HG03378 (cell line): Measurements from ENCODE around the gene FAM20C.

Experiments
- ATAC-seq: cut with Tn5 transposase; IDR thresholded peaks from one replicate; pipeline ENCODE4 v1.9.1; 2021; ENCODE audit warnings: mild to moderate bottlenecking, moderate library complexity; ENCODE audit not compliant: unreplicated experiment

The FAM20C gene

DNA sequence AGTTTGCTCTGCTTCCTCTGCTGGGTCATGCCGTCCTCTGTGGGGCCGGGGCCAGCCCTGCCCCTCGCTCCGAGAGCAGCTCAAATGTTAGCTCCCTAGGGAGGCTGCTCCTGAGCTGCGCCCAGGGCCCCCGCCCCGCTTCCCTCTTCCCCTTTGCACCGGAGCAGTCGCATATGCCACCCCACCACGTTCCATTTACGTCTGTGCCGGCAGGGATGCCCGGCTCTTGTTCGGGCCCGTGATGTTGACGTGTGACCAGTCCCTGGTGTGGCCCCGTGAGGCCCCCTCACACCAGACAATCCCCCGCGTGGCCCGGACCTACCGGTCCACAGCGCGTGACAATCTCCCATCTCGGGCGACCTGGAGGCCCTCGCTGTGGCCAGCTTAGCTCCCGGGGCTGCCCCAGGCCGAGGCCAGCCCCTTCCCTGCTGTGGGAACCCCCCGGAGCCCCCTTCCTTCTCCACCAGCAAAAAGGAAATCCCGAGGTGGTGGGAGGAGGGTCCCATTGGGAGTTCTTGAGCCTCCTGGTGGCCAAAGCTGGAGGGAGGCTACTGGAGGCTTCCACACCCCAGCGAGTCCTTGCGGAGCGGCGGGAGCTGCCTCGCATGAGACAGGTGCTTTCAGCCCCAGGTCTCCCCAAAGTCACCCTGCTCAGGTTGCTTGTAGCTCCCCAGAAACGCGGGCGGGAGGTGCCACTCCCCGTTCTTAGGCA is 15.2 kb downstream of the FAM20C start:
- no peak for ATAC-seq

GRCh38 chr7:208130-208673 is 15.8 kb downstream of the FAM20C start:
- ATAC-seq, result no peak

GRCh38 chr7:208816-209215 is 16.4 kb downstream of the FAM20C start:
- no peak for ATAC-seq

DNA sequence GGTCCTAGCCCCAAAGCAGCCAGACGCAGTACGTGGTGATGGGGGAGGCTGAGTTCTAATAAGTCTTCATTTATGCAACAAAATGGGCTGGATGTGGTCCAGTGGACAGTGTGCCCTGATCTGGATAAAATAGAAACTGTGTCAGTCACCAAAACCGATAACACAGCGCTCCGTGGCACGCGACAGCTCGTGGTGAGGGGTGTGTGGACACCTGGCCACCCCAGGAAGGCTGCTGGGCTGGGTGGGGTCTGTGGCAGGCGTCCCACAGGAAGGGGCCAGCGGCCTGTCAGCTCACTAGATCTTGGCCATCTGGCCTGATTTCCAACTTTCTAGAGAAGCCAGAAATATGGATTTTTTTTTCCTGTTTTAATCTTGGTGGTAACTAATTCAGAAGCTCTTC is 17.0 kb downstream of the FAM20C start:
- no peak for ATAC-seq

DNA sequence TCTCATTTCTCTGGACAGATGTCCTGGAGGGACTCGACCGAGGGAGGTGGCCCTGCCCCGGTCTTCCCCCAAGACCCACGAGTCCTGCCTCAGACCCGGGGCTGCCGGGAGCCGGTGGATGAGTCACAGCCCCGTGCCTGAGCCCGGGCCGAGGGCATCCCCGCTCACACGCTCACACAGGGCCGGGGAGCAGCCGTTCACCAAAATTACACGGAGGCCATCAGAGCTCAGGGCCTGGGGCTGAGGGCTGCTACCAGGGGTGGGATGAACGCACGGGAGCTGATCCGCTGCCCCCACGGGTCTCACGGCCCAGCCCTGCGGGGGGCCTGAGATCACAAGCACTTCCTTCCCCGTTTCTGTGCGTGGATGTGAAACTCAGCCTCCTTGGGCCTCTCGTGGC is 17.5 kb downstream of the FAM20C start:
- ATAC-seq, result no peak

- no peak for ATAC-seq
These were observed 18.1 kb downstream of the FAM20C start for GRCh38 chr7:210401-210925.

DNA sequence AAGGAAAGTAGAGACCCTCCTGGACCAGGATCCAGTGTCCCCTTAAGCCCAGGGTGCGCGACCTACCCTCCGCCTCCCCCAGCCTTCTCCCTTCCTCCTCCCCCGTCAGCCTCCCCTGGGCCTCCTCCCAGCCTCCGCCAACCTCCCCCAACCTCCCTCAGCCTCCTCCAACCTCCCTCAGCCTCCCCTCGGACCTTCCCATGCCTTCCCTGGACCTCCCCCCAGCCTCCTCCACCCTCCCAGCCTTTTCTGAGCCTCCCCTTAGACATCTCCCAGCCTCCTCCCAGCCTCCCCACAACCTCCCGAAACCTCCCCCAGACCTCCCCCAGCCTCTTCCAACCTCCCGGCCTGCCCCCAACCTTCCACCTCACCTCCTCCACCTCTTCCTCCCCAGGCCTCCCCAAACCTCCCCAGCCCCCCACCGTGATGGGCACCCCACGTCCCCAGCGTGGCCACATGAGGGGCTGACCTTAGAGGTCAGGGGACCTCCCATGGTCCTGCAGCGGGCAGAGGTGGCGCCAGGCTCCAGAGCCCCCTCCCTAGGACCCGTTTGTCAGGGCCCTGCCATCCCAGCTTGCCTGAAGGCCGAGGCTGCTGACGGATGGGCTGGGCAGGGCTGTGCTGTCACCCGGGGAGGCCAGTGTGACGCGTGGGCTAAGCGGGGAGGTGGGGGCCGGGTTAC is 18.8 kb downstream of the FAM20C start:
- ATAC-seq, result no peak

DNA sequence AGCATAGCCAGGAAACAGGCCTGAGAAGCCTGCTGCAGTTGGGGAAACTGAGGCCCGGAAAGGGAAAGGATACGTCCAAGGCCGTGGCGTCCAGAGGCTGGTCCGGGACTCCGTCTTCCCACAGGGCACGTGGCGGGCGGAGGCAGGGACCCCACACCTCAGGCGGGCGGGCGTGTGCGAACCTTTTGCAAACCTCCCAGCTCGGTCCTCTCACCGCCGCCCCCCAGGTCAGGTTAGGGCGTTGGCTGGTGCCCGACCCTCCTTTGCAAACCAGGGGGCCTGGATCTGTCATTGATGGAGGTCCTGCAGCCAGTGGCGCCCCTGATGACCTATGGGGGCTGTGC is 19.3 kb downstream of the FAM20C start:
- ATAC-seq, result no peak

GRCh38 chr7:212754-213153 is 20.4 kb downstream of the FAM20C start:
- no peak for ATAC-seq

DNA sequence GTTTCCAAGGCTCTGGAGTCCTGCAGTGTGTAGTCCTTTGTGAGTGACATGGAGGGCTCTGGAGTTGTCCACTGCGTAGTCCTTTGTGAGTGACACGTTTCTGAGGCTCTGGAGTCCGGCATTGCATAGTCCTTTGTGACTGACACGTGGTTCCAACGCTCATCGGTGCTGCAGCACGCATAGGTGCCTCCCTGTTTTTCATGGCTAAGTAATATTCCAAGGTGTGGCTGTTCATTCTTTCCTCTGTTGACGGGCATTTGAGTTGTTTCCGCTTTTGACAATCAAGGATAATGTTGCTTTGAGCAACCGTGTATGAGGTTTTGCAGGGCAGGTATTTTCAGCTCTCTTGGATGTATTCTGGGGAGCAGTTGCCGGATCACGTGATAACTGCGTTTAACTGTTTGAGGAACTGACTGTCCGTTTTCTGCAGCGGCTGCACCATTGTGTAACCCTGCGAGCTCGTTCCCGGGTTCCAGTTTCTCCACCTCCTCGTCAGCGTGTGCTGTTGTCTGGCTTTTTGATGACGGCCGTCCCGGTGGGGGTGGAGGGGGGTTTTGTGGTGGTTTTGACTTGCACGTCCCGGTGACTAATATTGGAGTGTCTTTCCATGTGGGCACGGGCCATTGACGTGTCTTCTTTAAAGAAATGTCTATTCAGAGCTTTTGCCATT is 21.1 kb downstream of the FAM20C start:
- ATAC-seq, result no peak

DNA sequence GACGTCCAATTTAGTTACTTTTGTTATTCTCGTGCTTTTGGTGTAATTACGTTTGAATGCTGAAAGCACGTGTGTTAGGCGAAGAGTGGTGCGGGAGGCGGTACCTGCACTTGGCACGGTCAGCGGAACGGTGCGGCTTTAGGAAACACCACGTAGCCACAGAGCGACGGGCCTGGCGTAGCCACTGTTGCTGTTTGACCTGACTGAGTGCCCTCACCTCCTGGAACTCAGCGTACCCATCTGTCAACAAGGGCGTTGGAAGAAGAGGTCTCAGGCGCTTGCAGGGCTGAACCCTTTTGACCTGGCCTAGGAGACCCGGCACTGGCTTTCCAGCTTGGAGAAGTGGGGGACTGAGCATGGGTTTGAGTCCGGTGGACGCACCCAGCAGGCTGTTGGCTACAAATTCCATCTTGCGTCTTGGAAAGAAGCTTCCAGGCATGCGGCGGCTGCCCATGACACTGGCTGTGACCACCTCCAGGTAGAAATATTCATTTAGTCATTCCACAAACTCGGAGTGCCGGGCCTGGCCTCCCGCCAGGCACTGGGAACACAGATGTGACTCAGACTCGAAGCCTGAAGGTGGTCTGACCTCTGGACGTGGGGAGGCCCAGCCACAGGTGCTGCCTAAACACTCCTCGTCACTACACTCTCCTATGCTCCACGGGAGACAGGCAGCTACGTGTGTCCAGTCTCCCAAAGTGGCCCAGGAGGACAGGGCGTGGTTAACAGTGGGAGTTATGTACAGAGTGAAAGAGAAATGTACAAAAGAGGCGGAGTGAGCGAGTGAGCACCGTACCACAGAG is 22.2 kb downstream of the FAM20C start:
- no peak for ATAC-seq

DNA sequence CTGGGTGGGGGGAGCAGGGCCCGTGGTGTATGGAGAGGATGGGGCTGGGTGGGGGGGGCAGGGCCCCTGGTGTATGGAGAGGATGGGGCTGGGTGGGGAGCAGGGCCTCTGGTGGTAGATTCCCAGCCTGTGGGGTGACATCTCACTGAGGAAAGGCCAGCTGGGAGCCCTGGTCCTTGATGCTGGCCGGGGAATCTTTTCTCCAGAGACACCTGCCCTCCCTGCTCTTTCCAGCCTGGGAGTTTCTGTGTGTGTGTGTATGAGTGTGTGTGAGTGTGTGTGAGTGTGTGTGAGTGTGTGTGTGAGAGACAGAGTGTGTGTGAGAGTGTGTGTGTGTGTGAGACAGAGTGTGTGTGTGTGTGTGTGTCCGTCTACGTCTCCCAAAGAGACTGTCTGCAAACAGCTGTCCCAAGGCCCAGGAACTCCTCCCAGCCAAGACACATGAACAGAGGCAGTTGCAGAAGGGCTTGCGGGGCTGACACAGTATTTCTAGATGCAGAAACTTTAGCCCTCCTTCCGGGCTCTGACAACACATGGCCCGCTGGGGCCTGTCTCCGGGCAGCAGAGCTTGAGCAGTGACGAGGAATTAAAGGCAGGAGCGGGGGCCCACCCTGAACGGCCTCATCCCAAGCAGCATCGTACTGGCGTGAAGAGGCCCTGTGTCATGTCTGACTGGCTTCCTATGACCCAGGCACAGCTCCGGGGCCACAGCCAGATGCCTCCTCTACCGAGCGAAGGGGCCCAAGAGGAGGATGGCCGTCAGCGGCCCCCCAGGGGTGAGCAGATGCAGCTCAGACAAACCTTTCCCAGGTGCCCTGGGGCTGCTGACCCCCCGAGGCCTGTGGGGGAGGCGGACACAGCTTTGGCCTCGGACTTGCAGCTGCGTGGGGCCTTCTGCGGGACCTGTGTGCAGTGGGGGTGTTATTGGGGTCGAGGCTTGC is 24.3 kb downstream of the FAM20C start:
- no peak for ATAC-seq

- ATAC-seq, result no peak
These were observed 25.4 kb downstream of the FAM20C start for GRCh38 chr7:217781-218180.

GRCh38 chr7:218316-218715 is 25.9 kb downstream of the FAM20C start:
- ATAC-seq, result no peak

GRCh38 chr7:218896-219580 is 26.7 kb downstream of the FAM20C start:
- no peak for ATAC-seq

DNA sequence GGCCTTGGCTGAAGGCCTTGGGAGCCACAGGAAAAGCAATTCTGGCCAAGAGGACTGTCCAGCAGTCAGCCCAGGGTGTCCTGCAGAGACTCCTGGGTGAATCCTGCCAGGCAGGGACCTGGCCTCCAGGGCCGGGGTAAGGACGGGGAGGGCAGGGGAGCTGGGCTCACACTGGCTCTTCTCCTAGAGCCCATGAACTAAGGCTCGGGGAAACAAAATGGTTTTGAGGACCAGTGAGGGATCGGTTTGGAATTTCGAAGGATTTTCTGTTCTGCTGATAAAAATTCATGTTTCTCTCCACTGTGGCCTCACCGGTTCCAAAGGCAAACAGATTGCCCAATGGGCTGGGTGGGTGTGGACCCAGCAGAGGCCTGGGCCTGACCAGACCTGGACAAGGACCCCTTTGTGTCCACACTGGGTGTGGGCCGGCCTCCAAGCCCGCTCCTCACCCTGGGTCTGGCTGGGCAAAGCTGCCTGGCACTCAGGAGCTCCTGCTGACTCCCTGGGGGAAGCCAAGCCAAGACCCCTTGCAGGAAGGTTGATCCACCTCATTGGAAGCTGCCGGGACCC is 27.3 kb downstream of the FAM20C start:
- no peak for ATAC-seq

DNA sequence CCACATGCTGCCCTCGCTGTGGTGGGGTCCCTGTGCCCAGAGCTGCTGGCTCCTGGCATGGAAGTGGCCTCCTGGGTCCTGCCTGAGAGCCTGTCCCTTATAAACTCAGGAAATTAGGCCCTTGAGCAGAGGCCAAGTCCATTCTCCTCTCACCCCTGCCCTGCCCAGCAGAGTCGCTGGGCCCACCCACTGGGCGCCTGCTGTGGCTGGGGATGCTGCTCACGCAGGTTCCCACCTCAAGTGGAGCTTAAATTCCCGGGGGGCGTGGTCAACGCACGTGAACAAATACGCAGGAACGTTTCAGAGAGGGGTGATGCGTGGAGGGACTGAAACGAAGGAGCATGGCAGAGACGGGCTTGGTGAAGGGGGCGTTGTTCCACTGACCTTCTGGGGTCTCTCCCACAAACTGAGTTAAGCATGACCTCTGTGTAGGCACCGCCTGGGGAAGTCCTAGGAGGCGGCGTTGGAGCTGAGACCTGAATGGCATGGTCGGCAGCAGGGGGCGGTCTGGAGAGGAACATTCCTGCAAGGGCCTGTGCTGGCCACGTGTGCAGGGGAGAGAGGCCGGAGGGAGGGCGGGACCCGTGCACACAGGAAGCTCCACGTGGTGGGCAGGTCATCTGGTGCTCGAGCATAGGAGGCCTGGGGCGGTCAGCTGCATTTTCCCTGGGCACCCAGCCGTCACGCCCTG is 27.9 kb downstream of the FAM20C start:
- ATAC-seq, result no peak

GRCh38 chr7:221978-222715 is 29.8 kb downstream of the FAM20C start:
- ATAC-seq, result no peak
